ENCODE measurements around the gene SFXN5.

DNA sequence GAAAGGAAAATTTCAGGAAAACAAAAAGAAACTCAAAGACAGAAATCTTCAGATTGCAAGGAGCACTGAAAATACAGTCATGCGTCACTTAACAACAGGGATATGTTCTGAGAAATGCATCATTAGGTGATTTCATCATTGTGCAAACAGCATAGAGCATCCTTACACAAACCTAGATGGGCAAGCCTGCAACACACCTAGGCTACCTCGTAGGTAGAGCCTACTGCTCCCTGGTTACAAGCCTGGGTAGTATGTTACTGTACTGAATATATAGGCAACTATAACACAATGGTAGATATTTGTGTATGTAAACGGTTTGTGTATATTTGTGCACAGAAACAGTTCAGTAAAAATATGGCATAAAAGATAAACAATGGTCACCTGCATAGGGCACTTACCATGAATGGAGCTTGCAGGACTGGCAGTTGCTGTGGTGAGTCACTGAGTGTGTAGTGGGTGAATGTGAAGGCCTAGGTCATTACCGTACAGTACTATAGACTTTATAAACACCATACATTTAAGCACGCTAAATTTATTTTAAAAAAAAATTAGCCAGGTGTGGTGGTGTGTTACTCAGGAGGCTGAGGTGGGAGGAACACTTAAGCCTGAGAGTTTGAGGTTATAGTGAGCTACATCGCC, 33.4 kb downstream of the SFXN5 start:
- TF ChIP-seq, protein P1, sequence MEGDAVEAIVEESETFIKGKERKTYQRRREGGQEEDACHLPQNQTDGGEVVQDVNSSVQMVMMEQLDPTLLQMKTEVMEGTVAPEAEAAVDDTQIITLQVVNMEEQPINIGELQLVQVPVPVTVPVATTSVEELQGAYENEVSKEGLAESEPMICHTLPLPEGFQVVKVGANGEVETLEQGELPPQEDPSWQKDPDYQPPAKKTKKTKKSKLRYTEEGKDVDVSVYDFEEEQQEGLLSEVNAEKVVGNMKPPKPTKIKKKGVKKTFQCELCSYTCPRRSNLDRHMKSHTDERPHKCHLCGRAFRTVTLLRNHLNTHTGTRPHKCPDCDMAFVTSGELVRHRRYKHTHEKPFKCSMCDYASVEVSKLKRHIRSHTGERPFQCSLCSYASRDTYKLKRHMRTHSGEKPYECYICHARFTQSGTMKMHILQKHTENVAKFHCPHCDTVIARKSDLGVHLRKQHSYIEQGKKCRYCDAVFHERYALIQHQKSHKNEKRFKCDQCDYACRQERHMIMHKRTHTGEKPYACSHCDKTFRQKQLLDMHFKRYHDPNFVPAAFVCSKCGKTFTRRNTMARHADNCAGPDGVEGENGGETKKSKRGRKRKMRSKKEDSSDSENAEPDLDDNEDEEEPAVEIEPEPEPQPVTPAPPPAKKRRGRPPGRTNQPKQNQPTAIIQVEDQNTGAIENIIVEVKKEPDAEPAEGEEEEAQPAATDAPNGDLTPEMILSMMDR (conservative IDR thresholded peaks at IDR 0.05 in 1 of 2, IDR thresholded peaks at IDR 0.05 in 1 of 2; ENCODE audit: extremely low read depth in 1 of 2, insufficient read depth in 1 of 2, low read depth in 1 of 2, low read length in 2 of 2): no peak
- TF ChIP-seq EZH2 (IDR thresholded peaks at IDR 0.05; ENCODE audit: borderline replicate concordance, low read length): no peak
